Skeletal muscle satellite cell (primary cell): ENCODE results near the gene NDUFS7.

Experiments used
- H3K27me3 ChIP-seq: 2 replicates; pipeline ENCODE4 v1.7.0; 2013; ENCODE audit warnings: low read length; ENCODE audit not compliant: control insufficient read depth, insufficient read depth
- H3K36me3 ChIP-seq: 2 replicates; pipeline ENCODE4 v1.7.0; 2013; ENCODE audit warnings: mild to moderate bottlenecking, control low read depth, low read length; ENCODE audit not compliant: insufficient read depth
- H3K4me1 ChIP-seq: 2 replicates; pipeline ENCODE4 v1.7.0; 2013; ENCODE audit warnings: low read length; ENCODE audit not compliant: control insufficient read depth, insufficient read depth
- H3K4me2 ChIP-seq: 2 replicates; pipeline ENCODE4 v1.7.0; 2013; ENCODE audit warnings: mild to moderate bottlenecking, low read length
- H3K4me3 ChIP-seq: 2 replicates; pipeline ENCODE4 v1.7.0; 2013; ENCODE audit warnings: low read length
- H3K9ac ChIP-seq: 2 replicates; pipeline ENCODE4 v1.7.0; 2013; ENCODE audit warnings: mild to moderate bottlenecking, low read depth, low read length, moderate library complexity
- H3K9me3 ChIP-seq: replicated peaks from 2 replicates; pipeline ENCODE4 v1.7.0; 2013; ENCODE audit warnings: mild to moderate bottlenecking, control low read depth, low read length

The NDUFS7 gene

DNA sequence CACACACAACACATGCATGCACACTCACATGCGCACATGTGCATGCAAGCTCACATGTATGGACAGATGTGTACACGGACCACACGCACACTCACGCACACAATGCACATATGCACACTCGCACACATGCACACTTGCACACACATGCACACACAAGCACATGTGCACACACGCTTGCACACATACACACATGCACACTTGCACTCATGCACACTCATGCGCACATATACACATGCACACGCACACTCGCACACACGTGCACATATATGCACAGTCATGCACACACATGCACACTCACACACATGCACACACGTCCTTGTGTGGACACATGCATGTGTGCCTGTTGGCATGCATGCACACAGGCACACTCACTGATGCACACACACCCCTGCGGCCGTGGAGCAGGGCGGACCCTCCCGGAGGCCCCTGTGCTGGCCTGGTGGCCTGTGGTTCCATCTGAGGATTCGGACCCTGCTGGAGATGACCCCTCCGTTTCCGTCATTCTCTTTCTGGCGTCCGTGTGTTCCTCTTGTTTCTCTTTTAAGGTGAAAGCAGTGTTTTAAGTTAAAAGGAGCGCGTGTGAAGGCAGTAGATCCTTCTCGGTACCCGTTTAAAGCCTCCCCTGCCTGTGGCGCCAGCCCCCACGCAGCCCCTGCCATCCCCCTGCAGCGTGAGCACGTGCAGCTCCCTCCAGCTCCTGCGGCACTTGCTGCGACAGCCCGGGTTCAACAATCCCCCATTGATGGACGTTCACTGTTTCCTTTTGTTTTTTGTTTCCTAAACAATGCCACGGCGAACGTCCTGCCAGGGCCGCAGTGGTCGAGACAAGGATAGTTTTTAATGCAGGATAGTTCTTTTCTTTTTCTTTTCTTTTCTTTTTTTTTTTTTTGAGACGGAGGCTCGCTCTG lies 5.6 kb downstream of the NDUFS7 start:
- Histone ChIP-seq H3K9me3 (no peaks in the 10 kb centered on the region), H3K9ac (no peak overlapping the region), H3K4me3 (no peak overlapping the region), H3K27me3 (no peaks in the 10 kb centered on the region), H3K36me3 (peaks cover 37% of the 10 kb centered on the region), H3K4me2 (no peak overlapping the region), H3K4me1 (peaks cover 5% of the 10 kb centered on the region)

DNA sequence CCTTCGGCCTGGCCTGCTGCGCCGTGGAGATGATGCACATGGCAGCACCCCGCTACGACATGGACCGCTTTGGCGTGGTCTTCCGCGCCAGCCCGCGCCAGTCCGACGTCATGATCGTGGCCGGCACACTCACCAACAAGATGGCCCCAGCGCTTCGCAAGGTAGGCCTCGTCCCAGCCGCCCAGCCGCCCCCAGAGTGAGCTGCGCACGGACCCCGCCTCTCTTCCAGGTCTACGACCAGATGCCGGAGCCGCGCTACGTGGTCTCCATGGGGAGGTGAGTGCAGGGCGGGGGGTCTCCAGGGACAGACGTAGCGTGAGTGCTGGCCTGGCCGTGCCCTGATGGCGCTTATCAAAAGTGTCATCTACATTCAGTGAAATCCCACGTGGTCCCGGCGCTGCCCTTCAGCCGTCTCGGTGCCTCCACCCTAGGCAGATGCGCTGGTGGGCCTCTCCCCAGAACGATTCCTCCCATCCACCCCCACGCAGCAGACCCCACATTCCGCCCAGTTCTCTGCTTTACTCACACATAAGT lies 7.2 kb downstream of the NDUFS7 start:
- H3K4me3 ChIP-seq, result no peak overlapping the region
- H3K4me2 ChIP-seq, result no peak overlapping the region
- H3K27me3 ChIP-seq, result no peaks in the 10 kb centered on the region
- no peaks in the 10 kb centered on the region for H3K4me1 ChIP-seq
- peaks cover 37% of the 10 kb centered on the region for H3K36me3 ChIP-seq
- no peaks in the 10 kb centered on the region for H3K9me3 ChIP-seq
- H3K9ac ChIP-seq, result no peak overlapping the region

- no peaks in the 10 kb centered on the region for H3K4me1 ChIP-seq
- H3K27me3 ChIP-seq, result no peaks in the 10 kb centered on the region
- H3K9me3 ChIP-seq, result no peaks in the 10 kb centered on the region
- no peak overlapping the region for H3K4me3 ChIP-seq
- H3K4me2 ChIP-seq, result no peak overlapping the region
- no peak overlapping the region for H3K9ac ChIP-seq
- peaks cover 37% of the 10 kb centered on the region for H3K36me3 ChIP-seq
Measured at GRCh38 chr19:1392407-1392806, 8.7 kb downstream of the NDUFS7 start.

GRCh38 chr19:1392939-1393530 lies 9.3 kb downstream of the NDUFS7 start:
- Histone ChIP-seq H3K4me3 (no peak overlapping the region), H3K9me3 (no peaks in the 10 kb centered on the region), H3K4me2 (no peak overlapping the region), H3K27me3 (no peaks in the 10 kb centered on the region), H3K36me3 (peaks cover 37% of the 10 kb centered on the region), H3K4me1 (no peaks in the 10 kb centered on the region), H3K9ac (no peak overlapping the region)

- Histone ChIP-seq H3K4me3 (no peak overlapping the region), H3K9ac (no peak overlapping the region), H3K9me3 (no peaks in the 10 kb centered on the region), H3K4me1 (no peaks in the 10 kb centered on the region), H3K36me3 (peaks cover 31% of the 10 kb centered on the region), H3K4me2 (no peak overlapping the region), H3K27me3 (no peaks in the 10 kb centered on the region)
Measured at GRCh38 chr19:1393841-1394240, 10.1 kb downstream of the NDUFS7 start.

DNA sequence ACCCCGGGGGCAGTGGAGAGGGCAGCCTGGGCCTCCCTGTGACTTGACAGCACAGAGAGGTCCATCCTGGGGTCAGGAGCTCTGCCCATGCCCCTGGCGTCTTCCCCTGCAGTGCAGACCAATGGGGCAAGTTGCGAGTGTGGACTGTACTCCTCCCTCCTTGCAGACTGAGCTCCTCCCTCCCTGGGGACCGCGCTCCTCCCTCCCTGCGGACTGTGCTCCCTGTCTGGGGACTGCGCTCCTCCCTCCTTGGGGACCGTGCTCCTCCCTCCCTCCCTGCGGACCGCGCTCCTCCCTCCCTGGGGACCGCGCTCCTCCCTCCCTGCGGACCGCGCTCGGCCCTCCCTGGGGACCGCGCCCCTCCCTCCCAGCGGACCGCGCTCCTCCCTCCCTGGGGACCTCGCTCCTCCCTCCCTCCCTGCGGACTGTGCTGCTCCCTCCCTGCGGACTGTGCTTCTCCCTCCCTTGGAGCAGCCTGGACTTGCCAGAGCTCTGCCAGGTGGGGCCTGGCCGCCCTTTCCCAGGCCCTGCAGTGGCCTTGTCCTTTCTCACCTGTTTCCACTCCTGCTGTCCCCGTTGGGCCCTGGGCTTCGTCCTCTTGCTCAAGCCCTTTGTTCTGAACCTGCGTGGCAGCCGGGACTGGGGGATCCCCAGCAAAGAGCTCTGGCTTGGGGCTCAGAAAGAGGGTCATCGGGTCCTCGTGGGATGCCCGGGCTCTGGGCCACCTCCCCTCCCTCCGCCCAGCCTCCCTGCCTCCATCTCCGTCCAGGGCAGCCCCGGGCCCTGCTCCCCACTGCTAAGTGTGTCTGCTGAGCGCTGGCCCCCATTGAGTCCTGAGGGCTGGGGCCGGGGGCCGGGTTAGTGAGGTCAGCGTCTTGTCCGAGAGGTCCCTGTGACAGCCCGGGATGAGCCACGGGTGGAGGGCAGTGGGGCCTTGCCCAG lies 10.8 kb downstream of the NDUFS7 start:
- Histone ChIP-seq H3K36me3 (peaks cover 24% of the 10 kb centered on the region), H3K9ac (no peak overlapping the region), H3K9me3 (no peaks in the 10 kb centered on the region)

DNA sequence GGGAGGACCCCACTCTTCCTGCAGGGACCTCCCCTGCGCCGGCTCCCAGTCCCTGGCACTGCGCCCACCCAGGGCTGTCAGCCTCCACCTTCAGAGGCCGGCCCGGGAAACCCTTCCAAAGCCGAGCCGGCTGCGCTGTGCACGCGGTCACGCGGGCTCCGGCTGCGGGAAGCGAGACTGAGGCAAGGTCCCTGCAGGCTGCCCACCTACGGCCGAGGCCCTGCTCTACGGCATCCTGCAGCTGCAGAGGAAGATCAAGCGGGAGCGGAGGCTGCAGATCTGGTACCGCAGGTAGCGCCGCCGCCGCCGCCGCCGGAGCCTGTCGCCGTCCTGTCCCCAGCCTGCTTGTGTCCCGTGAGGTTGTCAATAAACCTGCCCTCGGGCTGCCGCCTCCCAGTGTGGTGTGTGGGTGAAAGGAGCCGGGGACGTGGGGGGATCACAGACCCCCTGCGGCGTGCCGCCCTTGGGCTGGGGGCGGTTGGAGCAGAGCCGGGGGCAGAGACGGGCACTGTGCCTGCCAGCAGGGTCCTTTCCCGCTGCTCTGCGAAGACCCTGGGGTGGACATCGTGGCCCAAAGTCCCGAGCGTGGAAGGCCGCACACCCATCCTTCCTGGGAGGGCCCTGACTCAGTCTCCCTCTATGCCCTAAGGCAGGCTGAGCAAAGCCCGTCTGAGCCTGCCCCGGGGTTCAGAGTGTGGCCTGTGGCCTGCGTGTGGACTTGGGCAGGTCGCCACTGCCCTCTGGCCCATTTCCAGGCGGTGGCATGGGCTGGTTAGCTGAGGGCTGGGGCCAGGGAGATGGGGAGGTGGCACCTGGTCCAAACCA lies 11.7 kb downstream of the NDUFS7 start:
- no peak overlapping the region for H3K4me2 ChIP-seq
- H3K4me1 ChIP-seq, result peaks cover 4% of the 10 kb centered on the region
- H3K9me3 ChIP-seq, result no peaks in the 10 kb centered on the region
- no peaks in the 10 kb centered on the region for H3K27me3 ChIP-seq
- H3K9ac ChIP-seq, result no peak overlapping the region
- no peak overlapping the region for H3K4me3 ChIP-seq
- H3K36me3 ChIP-seq, result peaks cover 19% of the 10 kb centered on the region

More for the DNA sequence above, 10.8 kb downstream of the NDUFS7 start:
- Histone ChIP-seq H3K4me3 (no peak overlapping the region), H3K27me3 (no peaks in the 10 kb centered on the region), H3K4me1 (no peaks in the 10 kb centered on the region), H3K4me2 (no peak overlapping the region)

DNA sequence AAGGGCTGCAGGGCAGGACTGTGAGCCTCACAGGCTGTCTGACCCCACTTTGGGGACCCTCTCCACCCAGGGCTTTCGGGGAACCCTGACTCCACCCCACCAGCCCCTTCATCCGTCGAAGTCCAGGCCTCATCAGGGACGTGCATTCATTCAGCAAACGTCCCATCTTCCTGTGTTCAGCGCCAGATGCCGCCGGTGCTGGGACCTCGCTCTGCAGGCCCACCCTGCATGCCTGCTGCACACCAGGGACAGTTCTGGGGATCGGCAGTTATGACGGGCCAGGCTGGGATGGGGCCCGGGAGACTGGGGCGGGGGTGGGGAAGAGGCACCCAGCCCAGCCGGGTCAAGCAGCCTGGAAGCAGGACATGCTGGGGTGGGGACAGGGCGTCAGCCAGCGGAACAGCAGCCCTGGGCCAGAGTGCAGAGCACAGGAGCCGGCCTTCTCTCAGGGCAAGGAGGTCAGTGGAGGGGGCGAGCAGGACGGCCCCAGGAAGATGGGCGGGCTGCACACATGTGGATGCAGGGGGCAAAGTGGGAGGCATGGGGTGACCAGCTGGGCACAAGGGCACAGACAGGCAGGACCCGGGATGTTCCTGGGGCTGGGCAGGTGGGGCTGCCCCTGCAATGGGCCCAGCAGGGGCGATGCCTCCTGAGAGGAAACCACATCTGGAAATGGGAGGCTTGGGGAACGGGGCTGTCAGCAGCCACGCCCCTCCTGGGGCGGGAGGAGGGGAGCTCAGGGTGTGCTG lies 12.5 kb downstream of the NDUFS7 start:
- Histone ChIP-seq H3K4me3 (no peak overlapping the region), H3K4me2 (no peak overlapping the region), H3K4me1 (peaks cover 12% of the 10 kb centered on the region), H3K27me3 (no peaks in the 10 kb centered on the region), H3K9me3 (no peaks in the 10 kb centered on the region), H3K36me3 (peaks cover 12% of the 10 kb centered on the region), H3K9ac (no peak overlapping the region)

- H3K9ac ChIP-seq, result no peak overlapping the region
- H3K9me3 ChIP-seq, result no peaks in the 10 kb centered on the region
- H3K4me1 ChIP-seq, result peaks cover 12% of the 10 kb centered on the region
- no peak overlapping the region for H3K4me3 ChIP-seq
- no peaks in the 10 kb centered on the region for H3K27me3 ChIP-seq
- H3K4me2 ChIP-seq, result no peak overlapping the region
- H3K36me3 ChIP-seq, result peaks cover 11% of the 10 kb centered on the region
Measured at GRCh38 chr19:1396768-1397679, 13.3 kb downstream of the NDUFS7 start.
